Mesendoderm (in vitro differentiated cells): ENCODE data around the gene PHLPP1.

Experiments
- DNase-seq: peaks from one replicate; pipeline ENCODE4 v3.0.0; 2013
- H2AK5ac ChIP-seq: 2 replicates; pipeline ENCODE4 v1.6.1; 2013; ENCODE audit warnings: low read length, inconsistent platforms
- H2BK120ac ChIP-seq: 2 replicates; pipeline ENCODE4 v1.6.1; 2013; ENCODE audit warnings: low read depth, mild to moderate bottlenecking, low read length, moderate library complexity, mixed read lengths
- H2BK15ac ChIP-seq: replicated peaks from 2 replicates; pipeline ENCODE4 v1.6.1; 2013; ENCODE audit warnings: low read depth, mild to moderate bottlenecking, moderate library complexity
- H2BK5ac ChIP-seq: 2 replicates; pipeline ENCODE4 v1.6.1; 2013; ENCODE audit warnings: low read length, inconsistent platforms
- H3K18ac ChIP-seq: 2 replicates; pipeline ENCODE4 v1.6.1; 2013; ENCODE audit warnings: mild to moderate bottlenecking, low read length, mixed read lengths
- H3K23ac ChIP-seq: one replicate; pipeline ENCODE4 v1.6.1; 2013; ENCODE audit warnings: low read length
- H3K27ac ChIP-seq: 2 replicates; pipeline ENCODE4 v1.5.1; 2013; ENCODE audit warnings: low read depth, mild to moderate bottlenecking, inconsistent platforms, low read length, moderate library complexity
- H3K27me3 ChIP-seq: 2 replicates; pipeline ENCODE4 v1.6.1; 2013; ENCODE audit warnings: low read length, control low read depth, mild to moderate bottlenecking, inconsistent platforms; ENCODE audit not compliant: insufficient read depth, poor library complexity
- H3K36me3 ChIP-seq: 2 replicates; pipeline ENCODE4 v1.6.1; 2013; ENCODE audit warnings: low read length, inconsistent platforms; ENCODE audit not compliant: control insufficient read depth, insufficient read depth
- H3K4ac ChIP-seq: one replicate; pipeline ENCODE4 v1.6.1; 2013; ENCODE audit warnings: low read depth, mild to moderate bottlenecking, low read length, moderate library complexity
- H3K4me1 ChIP-seq: 2 replicates; pipeline ENCODE4 v1.6.1; 2013; ENCODE audit warnings: low read depth, low read length, inconsistent platforms; ENCODE audit not compliant: control insufficient read depth
- H3K4me2 ChIP-seq: 2 replicates; pipeline ENCODE4 v1.6.1; 2013; ENCODE audit warnings: low read length
- H3K4me3 ChIP-seq: 2 replicates; pipeline ENCODE4 v1.5.1; 2013; ENCODE audit warnings: mild to moderate bottlenecking, low read length
- H3K56ac ChIP-seq: one replicate; pipeline ENCODE4 v1.6.1; 2013; ENCODE audit warnings: low read length
- H3K79me1 ChIP-seq: 2 replicates; pipeline ENCODE4 v1.6.1; 2013; ENCODE audit warnings: low read length, inconsistent platforms
- H3K79me2 ChIP-seq: 2 replicates; pipeline ENCODE4 v1.6.1; 2013; ENCODE audit warnings: mild to moderate bottlenecking, low read length; ENCODE audit not compliant: control insufficient read depth, insufficient read depth
- H3K9ac ChIP-seq: 2 replicates; pipeline ENCODE4 v1.6.1; 2013; ENCODE audit warnings: low read length, inconsistent platforms
- H4K5ac ChIP-seq: one replicate; pipeline ENCODE4 v1.6.1; 2013; ENCODE audit warnings: low read length
- H4K8ac ChIP-seq: one replicate; pipeline ENCODE4 v1.6.1; 2013; ENCODE audit warnings: low read depth, mild to moderate bottlenecking, control low read depth, low read length, moderate library complexity
- WGBS: extraction: QIAGEN DNeasy Blood & Tissue Kit; methylation state at CpG from one replicate; pipeline ENCODE4 v1.1.7; 2013; ENCODE audit warnings: low lambda C conversion rate, missing lambda C conversion rate; ENCODE audit not compliant: insufficient coverage; ENCODE audit errors: extremely low coverage; 5-methylcytosine and 5-hydroxymethylcytosine counted together

PHLPP1 gene

DNA sequence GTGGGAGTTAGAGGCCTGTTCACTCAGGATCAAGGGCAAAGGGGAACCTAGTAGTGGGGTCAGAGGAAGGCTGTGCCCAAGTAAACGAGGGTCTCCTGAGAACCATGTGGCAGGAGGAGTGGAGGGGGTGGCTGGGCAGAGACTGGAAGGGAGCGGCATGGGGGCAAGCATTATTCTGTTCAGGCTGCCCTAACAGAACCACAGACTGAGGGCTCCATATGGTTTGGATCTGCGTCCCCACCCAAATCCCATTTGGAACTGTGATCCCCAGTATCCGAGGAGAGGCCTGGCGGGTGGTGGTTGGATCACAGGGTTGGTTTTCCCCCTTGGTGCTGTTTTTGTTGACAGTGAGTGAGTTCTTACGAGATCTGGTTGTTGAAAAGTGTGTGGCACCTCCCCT is 287.0 kb downstream of the PHLPP1 start:
- DNase-seq = no peak
- Histone ChIP-seq H3K79me2 (no peaks in the 10 kb centered on the region), H3K4me2 (no peak overlapping the region), H3K79me1 (no peaks in the 10 kb centered on the region), H3K4ac (no peak overlapping the region), H3K27me3 (no peaks in the 10 kb centered on the region), H3K4me3 (no peak overlapping the region), H2BK120ac (no peak overlapping the region), H3K27ac (no peak overlapping the region), H2AK5ac (no peak overlapping the region), H4K8ac (no peak overlapping the region), H3K4me1 (no peaks in the 10 kb centered on the region), H3K36me3 (no peaks in the 10 kb centered on the region), H3K9ac (no peak overlapping the region), H3K18ac (no peak overlapping the region), H3K56ac (no peak overlapping the region), H2BK5ac (no peak overlapping the region), H4K5ac (no peak overlapping the region), H3K23ac (no peak overlapping the region), H2BK15ac (no peak overlapping the region)
- no CpG with 5 or more reads among the region's 6 CpGs for WGBS

DNA sequence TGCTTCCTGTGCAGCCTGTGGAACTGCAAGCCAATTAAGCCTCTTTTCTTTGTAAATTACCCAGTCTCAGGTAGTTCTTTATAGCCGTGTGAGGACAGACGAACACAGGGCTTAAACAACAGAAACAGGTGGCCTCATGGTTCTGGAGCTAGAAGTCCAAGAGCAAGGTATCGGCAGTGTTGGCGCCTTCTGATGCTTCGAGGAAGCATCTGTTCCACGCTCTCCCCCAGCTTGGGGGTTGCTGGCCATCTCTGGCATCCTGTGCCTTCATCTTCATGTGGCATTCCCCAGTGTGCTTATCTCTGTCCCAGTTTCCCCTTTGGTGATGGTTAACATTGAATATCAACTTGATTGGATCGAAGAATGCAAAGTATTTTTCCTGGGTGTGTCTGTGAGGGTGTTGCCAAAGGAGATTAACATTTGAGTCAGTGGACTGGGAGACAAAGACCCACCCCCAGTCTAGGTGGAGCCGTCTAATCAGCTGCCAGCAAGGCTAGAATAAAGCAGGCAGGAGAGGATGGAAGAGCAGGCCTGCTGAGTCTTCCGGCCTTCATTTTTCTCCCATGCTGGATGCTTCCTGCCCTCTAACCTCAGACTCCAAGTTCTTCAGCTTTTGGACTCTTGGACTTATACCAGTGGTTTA is 287.6 kb downstream of the PHLPP1 start:
- H3K4me2 ChIP-seq = no peak overlapping the region
- H3K36me3 ChIP-seq = no peaks in the 10 kb centered on the region
- H3K56ac ChIP-seq = no peak overlapping the region
- peak; percentile 55 for DNase-seq
- H3K27me3 ChIP-seq = no peaks in the 10 kb centered on the region
- H2BK120ac ChIP-seq = no peak overlapping the region
- no peak overlapping the region for H3K27ac ChIP-seq
- no peaks in the 10 kb centered on the region for H3K79me1 ChIP-seq
- no peak overlapping the region for H3K23ac ChIP-seq
- no peak overlapping the region for H2BK5ac ChIP-seq
- no peak overlapping the region for H2BK15ac ChIP-seq
- H4K5ac ChIP-seq = no peak overlapping the region
- H3K79me2 ChIP-seq = no peaks in the 10 kb centered on the region
- no peak overlapping the region for H2AK5ac ChIP-seq
- H4K8ac ChIP-seq = no peak overlapping the region
- no peak overlapping the region for H3K9ac ChIP-seq
- H3K4ac ChIP-seq = no peak overlapping the region
- H3K18ac ChIP-seq = no peak overlapping the region
- H3K4me3 ChIP-seq = no peak overlapping the region
- WGBS = no CpG with 5 or more reads among the region's 9 CpGs
- H3K4me1 ChIP-seq = no peaks in the 10 kb centered on the region

DNA sequence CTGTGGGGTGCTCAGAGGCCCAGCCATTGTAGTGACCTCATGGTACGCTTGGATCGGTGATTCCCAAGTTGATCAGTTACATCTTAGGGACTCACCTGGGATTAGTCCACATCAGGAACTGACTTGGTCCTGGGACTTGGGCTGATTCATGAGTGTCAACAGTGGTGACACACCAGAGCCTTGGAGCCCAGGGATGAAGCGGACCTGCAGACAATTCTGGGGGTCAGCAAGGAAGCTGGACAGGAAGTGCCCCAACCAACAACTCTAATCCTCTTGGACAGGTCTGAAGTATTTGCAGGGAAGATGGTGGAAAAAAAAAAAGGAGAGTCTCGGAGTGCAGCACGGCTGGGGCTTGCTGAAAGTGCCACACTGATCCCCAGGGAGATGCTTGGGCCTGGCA is 288.6 kb downstream of the PHLPP1 start:
- no peak overlapping the region for H2AK5ac ChIP-seq
- WGBS = no CpG with 5 or more reads among the region's 5 CpGs
- H3K4me1 ChIP-seq = no peaks in the 10 kb centered on the region
- H3K36me3 ChIP-seq = no peaks in the 10 kb centered on the region
- no peak overlapping the region for H4K8ac ChIP-seq
- no peak overlapping the region for H3K56ac ChIP-seq
- DNase-seq = no peak
- H3K4me3 ChIP-seq = no peak overlapping the region
- H3K27ac ChIP-seq = no peak overlapping the region
- H4K5ac ChIP-seq = no peak overlapping the region
- no peaks in the 10 kb centered on the region for H3K79me1 ChIP-seq
- no peak overlapping the region for H3K9ac ChIP-seq
- H3K27me3 ChIP-seq = no peaks in the 10 kb centered on the region
- no peak overlapping the region for H3K4me2 ChIP-seq
- H3K4ac ChIP-seq = no peak overlapping the region
- H2BK5ac ChIP-seq = no peak overlapping the region
- no peak overlapping the region for H2BK120ac ChIP-seq
- no peak overlapping the region for H3K23ac ChIP-seq
- no peak overlapping the region for H3K18ac ChIP-seq
- no peaks in the 10 kb centered on the region for H3K79me2 ChIP-seq
- no peak overlapping the region for H2BK15ac ChIP-seq

DNA sequence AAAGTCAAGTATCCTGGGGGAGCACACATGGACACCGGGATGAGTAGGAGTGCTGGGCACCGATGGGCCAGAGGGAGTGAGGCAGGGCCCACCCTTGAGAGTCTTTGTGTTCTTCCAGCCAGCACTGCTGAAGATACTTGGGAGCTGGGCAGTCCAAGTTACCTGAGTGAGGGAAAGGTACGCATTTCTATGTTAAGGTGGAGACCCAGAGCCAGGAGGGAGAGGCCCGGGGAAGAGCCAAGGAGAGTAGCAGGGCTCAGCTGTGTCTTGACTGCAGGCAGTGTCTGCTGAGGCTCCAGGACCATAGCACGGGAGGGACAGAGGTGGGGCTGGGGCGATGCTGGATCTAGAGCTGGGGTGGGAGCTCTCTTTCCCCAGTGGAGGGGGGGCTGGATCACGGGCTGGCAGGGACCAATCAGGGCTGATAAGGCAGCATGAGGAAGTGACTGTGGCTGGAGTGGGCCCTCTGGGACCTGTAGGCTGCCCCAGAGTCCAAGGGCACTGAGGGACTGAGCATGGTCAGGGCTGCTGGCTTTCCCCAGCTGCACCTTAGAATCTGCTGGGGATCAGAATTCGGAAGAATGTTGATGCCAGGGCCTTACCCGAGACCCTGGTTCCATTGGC is 289.2 kb downstream of the PHLPP1 start:
- Histone ChIP-seq H3K56ac (no peak overlapping the region), H3K36me3 (no peaks in the 10 kb centered on the region), H3K4me2 (no peak overlapping the region), H4K8ac (no peak overlapping the region), H3K23ac (no peak overlapping the region), H4K5ac (no peak overlapping the region), H3K18ac (no peak overlapping the region), H2AK5ac (no peak overlapping the region), H3K79me2 (no peaks in the 10 kb centered on the region), H2BK5ac (no peak overlapping the region), H3K27me3 (no peaks in the 10 kb centered on the region), H3K27ac (no peak overlapping the region), H3K9ac (no peak overlapping the region), H3K4me3 (no peak overlapping the region), H3K79me1 (no peaks in the 10 kb centered on the region), H3K4me1 (no peaks in the 10 kb centered on the region), H3K4ac (no peak overlapping the region), H2BK15ac (no peak overlapping the region), H2BK120ac (no peak overlapping the region)
- no peak for DNase-seq
- WGBS = no CpG with 5 or more reads among the region's 9 CpGs

DNA sequence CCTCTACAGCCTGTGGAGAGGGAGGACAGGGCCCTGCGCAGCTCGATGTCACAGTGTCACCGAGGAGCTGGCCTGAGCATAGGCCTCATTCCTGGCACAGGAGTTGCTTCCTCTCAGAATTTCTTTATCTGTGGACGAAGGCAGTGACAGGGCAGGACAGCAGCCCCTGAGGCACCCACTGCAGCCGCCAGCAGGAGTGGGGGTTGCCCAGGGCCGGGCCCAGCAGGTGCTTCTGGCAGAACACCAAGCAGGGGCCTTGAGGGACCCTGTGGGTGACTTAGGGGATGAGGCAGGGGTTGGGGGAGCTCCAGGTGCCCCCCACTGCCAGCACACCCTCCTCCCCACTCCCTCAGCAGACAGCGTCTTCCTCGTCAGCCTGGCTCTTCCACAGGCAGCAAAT is 290.0 kb downstream of the PHLPP1 start:
- H3K27me3 ChIP-seq = no peaks in the 10 kb centered on the region
- H3K23ac ChIP-seq = no peak overlapping the region
- no peak overlapping the region for H2BK5ac ChIP-seq
- H2BK120ac ChIP-seq = no peak overlapping the region
- H3K27ac ChIP-seq = no peak overlapping the region
- H3K4me2 ChIP-seq = no peak overlapping the region
- WGBS = no CpG with 5 or more reads among the region's 8 CpGs
- H3K4ac ChIP-seq = no peak overlapping the region
- H3K18ac ChIP-seq = no peak overlapping the region
- H4K8ac ChIP-seq = no peak overlapping the region
- H3K36me3 ChIP-seq = no peaks in the 10 kb centered on the region
- DNase-seq = no peak
- no peaks in the 10 kb centered on the region for H3K79me1 ChIP-seq
- H4K5ac ChIP-seq = no peak overlapping the region
- no peaks in the 10 kb centered on the region for H3K4me1 ChIP-seq
- no peak overlapping the region for H3K56ac ChIP-seq
- no peak overlapping the region for H3K4me3 ChIP-seq
- H3K79me2 ChIP-seq = no peaks in the 10 kb centered on the region
- H2AK5ac ChIP-seq = no peak overlapping the region
- H3K9ac ChIP-seq = no peak overlapping the region
- H2BK15ac ChIP-seq = no peak overlapping the region

DNA sequence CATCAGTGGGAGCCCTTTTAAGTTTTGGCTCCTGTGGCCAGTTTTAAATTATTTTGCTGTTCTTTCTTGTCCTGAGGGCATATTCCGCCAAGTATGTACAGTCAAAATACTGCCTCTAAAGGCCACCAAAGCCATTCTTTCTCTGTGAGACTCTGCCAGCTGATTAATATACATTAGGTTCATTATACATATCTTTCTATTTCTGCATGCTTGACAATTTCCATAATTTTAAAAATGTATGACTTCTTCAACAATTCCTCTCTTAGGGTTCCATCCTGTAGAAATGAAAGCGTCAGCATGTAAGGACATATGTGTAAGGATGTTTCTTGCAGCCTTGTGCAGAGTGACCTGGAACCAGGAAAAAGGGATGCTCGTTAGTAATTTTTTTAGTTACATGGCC is 291.9 kb downstream of the PHLPP1 start:
- no peak overlapping the region for H3K4me3 ChIP-seq
- H3K4me2 ChIP-seq = no peak overlapping the region
- H3K27me3 ChIP-seq = no peaks in the 10 kb centered on the region
- H3K23ac ChIP-seq = no peak overlapping the region
- no peak overlapping the region for H3K27ac ChIP-seq
- no peak overlapping the region for H3K9ac ChIP-seq
- H2BK5ac ChIP-seq = no peak overlapping the region
- no peak overlapping the region for H2AK5ac ChIP-seq
- H2BK15ac ChIP-seq = no peak overlapping the region
- no peak overlapping the region for H3K4ac ChIP-seq
- no peak for DNase-seq
- H3K36me3 ChIP-seq = no peaks in the 10 kb centered on the region
- H3K79me2 ChIP-seq = no peaks in the 10 kb centered on the region
- H4K8ac ChIP-seq = no peak overlapping the region
- no peak overlapping the region for H2BK120ac ChIP-seq
- H3K4me1 ChIP-seq = no peaks in the 10 kb centered on the region
- no peak overlapping the region for H4K5ac ChIP-seq
- H3K56ac ChIP-seq = no peak overlapping the region
- no CpG with 5 or more reads among the region's 3 CpGs for WGBS
- no peak overlapping the region for H3K18ac ChIP-seq
- no peaks in the 10 kb centered on the region for H3K79me1 ChIP-seq
